HPDE6-E6E7 (cell line): Measurements from ENCODE around the gene SCT.
"Not testable (repeated sequence)": the region's sequence is repeated elsewhere in the genome, so short reads cannot be mapped to it uniquely, and the experiment has no call there.

Experiments
- DNase-seq: peaks from one replicate; pipeline ENCODE4 v3.0.0; 2011; ENCODE audit warnings: missing footprints; ENCODE audit errors: extremely low spot score

SCT gene, protein sequence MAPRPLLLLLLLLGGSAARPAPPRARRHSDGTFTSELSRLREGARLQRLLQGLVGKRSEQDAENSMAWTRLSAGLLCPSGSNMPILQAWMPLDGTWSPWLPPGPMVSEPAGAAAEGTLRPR

DNA sequence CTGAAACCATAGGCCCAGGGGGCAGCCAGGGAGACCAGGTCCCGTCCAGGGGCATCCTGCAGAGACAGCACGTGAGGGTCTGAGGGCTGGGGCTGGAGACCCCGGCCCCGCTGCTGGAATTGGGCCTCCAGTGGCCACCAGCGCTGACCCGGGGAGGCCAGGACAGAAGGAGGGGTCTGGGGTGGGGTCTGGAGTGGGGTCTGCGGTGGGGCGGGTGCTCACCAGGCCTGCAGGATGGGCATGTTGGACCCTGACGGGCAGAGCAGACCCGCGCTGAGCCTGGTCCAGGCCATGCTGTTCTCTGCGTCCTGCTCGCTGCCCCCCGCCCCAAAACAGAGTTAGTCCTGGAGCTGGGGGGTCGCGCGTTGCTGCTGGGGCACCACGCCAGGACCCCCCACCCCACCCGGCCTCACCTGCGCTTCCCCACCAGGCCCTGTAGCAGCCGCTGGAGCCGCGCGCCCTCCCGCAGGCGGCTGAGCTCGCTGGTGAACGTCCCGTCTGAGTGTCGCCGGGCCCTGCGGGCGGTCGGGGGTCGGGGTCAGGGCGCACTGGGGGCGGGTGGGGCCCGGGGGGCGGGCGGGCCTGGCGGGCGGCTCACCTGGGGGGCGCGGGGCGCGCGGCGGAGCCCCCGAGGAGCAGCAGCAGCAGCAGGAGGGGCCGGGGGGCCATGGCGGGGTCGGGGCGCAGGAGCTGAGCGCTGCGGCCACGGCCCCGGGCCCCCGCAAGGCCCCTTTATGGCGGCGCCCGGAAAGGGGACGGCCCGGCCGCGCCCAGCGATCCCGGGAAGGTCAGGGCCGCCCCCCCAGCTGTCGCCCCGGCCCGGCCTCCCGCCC lies at the start of gene SCT:
Gene SCT (minus strand): TSS at position 707 of the 833 bp plus-strand sequence. CDS start 38 bp downstream, at position 669.
- no peak for DNase-seq

DNA sequence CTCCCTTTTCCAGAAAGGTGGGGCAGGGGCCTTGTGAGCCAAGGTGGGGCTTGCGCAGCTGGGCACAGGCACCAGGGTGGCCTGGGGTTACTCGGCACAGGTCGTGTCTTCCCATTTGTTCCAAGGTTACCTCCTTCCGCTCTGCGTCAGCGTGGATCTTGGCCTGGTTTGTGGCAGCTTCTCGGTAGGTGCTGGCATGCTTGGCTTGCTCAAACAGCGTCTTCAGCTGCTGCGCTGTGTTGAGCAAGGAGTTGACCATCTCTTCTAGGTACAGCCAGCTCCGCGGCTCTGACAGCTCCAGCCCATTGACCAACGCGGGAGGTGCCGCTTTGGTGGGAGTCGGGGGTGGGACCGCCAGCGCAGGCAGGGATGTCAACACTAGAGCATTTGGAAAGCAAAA lies 47.4 kb upstream of the SCT start:
- DNase-seq: no peak

DNA sequence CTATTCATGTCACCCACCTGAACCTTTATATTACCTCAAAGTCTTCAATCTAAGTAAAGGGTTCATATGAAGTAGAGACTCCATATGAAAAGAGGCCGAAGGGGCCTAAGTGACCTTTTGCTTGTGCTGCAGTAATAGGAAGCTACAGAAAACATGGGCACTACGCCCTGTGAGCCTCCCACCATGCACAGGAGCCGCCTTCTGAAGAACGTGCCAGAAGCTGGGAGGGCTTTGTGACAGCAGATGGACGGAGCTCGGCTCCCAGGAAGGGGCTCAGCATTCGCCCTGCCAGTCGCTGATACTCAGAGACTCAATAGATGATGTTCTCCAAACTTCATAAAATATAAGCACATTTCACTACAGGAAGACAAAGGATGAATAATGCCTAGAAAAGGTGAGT lies 46.9 kb upstream of the SCT start:
- no peak for DNase-seq

DNA sequence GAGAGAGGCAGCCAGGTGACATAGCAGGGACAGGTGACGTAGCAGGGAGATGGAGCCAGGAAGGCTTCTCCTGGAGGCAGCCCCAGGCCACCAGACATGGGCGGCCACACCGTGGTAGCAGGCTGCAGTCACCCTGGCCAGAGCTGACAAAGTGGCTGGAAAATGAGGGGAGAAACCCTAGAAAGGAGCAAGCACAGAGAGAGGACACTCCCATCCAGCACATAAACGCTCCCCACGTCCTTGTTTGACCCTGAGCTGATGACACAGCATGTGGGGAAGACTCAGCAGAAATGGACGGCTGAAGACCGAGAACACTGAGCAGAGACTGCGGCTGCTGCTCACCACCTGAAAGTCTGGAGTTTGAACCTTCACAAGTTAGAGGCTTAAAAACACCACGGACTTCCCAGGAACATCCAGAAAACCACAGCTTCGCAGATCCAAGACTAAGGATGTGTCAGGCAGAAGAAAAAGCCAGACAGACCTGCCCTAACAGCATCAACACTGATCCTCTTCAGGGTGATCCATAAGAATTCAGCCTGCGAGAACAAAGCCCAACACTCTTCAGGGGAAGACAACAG lies 38.8 kb upstream of the SCT start:
- no peak for DNase-seq

DNA sequence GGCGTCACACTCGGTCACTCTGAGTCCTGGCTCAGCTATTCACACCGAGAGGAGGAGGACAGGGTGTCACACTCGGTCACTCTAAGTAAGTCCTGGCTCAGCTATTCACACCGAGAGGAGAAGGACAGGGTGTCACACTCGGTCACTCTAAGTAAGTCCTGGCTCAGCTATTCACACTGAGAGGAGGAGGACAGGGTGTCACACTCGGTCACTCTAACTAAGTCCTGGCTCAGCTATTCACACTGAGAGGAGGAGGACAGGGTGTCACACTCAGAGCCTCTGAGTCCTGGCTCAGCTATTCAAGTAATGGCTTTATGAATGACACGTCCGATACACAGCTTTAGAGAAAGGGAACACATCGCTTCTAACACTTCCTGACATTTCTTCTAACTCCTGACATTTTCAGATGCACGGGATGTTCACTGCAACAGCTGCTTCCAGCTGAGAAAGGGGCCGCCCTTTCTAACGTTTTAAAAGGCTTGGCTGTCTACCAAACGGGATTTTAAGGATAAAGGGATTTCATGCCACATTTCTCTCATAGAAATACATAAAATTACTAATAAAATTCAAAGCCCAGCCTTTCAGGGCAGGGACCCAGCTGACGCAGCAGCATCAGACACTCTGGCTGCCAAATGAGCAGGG lies 38.2 kb upstream of the SCT start:
- DNase-seq: no peak

DNA sequence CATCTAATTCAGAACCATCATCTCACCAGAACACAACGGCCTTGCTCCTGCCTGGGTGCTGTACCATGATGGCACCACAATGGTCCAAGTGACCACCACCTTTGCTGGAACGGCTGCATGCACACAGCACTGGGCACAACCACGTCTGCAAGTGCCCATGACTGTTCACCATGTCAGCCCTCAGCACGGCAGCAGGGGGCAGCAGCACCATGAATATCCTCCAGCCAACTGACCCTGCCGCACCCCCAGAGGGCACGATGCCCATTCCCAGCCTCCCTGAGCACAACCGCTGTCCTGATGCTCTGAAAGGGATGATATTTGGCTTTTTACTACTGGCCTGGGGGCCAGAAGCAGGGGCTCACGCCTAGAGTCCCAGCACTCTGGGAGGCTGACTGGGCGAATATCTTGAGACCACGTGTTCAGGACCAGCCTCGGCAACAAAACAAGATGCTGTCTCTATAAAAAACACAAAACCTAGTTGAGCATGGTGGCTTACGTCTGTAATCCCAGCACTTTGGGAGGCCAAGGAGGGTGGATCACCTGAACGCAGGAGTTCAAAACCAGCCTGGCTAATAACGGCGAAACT lies 35.8 kb upstream of the SCT start:
- DNase-seq: peak; percentile 63

DNA sequence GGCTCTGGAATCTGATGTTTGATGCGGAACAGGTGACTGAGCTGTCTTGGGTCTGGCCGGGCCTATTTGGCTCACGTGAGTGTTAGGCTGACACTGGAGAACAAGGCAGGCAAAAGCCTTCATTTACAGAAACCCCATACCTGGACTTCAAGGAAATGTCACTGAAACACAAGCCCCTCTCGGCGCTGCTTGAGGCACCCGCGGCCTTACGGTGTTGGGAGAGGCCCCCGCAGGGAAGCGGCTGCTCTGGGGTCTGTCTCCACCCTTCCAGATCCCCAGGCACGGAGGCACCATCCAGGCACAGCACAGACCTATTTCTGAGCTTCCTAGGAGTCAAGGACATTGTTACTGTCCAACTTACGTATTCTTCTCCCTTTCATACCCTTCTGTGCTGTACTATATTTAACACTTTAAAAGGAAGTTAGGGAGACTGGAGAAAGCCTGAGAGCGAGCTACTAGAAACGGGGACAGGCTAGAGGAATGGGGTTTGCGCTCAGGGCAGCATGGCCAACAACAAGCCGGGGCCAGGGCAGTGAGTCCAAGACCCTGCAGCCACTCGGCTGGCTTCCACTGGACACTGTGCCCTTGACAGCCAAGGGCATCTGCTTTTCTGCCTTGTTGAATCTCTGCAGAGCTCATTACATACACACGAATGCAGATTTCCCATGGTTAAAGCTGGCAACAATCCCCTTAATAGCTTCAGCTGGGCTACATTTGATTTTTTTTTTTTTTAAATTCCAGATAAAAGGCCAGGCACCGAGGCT lies 33.9 kb upstream of the SCT start:
- no peak for DNase-seq

DNA sequence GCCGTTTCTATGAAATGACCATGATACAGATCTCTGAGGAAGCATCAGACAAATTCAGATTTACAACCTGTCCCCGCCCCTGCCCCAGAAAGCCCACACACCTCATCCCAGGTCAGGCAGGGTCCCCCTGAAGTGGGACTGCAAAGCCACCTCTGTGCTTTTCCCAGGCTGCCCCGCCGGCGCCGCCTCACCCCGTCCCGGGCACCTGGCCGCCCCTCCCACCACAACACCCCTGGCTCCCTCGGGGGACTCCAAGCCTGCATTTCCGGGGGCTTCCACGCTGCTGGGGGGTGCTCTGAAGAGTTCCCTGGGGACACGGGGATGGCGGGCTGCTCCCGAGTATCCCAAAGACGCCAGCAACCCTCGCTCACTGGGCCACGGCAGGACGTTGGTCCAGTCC lies 33.3 kb upstream of the SCT start:
- DNase-seq: no peak

DNA sequence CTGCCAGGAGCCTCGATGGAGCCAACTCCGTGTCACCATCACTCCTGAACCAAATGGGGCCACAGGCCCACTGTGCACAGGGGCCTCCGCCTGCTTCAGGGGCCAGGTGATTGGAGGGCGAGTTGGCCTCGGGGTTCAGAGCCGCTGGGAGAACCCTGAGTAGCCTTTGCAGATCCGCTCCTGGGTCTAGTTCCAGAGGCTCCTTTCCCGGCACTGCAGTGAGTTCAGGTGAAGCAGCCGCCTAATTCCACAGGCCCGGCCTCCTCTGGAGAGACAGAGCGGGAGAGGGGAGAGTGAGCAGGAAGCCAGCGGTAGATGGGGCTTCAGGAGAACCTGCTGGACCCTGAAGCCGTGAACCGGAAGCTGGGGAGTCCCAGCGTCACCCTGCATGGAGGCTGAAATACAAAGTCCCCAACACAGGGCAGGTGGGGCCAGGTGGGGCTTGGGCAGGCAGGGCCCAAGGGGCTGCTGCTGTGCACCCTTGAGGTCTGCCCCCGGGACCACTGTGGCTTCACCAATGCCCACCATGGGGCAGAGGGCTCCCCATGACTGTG lies 32.6 kb upstream of the SCT start:
- DNase-seq: no peak

DNA sequence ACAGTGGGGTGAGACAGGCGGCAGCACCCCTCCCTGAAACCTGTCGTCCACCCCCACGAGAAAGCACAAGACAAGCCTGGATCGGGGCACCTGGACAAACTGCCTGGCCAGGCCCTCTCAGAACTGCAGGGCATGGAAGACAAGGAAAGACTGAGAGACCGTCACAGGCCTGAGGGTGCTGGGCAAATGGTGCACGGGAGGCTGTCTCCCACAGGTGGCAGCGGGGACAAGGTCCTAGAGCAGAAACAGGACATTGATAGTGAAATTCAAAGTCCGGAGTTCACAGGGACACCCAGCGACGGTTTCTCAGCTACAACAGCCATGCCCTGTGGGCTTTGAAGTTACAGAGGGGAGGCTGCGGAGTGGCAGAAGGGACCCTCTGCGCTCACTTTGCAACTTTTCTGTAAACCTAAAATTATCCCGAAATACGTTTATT lies 30.7 kb upstream of the SCT start:
- no peak for DNase-seq

DNA sequence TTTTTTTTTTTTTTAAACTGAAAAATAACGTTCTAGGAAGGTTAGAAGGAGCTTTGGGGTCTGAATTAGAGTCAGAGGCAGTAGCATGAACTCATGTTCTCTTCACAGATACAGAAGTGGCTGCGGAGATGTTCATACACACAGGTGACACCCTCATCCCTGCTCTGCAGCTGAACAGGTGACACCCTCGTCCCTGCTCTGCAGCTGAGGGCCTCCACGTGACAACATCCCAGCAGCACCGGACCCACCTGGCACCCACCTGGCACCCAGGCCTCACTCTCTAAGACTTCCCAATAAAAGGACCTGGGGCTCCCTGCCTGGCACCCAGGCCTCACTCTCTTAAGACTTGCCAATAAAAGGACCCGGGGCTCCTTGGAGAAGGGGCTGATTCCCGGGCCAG lies 29.9 kb upstream of the SCT start:
- DNase-seq: no peak

DNA sequence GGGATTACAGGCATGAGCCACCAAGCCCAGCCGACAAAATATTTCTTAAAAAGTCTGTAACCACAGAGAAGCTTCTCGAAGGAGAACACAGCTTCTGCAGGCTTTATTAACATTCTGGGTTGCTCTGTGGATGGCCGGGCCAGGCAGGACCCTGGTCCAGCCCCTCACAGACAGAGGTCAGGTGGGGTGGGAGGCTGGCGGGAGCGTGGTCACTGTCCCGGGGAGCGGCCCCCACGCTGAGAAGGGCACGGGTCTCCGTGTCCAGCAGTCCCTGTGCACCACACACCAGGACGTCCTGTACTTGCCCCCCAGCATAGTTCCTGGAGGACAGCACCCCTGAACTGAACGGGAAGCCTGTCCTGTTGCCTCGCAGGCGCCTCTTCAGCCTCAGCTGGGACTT lies 29.4 kb upstream of the SCT start:
- no peak for DNase-seq

DNA sequence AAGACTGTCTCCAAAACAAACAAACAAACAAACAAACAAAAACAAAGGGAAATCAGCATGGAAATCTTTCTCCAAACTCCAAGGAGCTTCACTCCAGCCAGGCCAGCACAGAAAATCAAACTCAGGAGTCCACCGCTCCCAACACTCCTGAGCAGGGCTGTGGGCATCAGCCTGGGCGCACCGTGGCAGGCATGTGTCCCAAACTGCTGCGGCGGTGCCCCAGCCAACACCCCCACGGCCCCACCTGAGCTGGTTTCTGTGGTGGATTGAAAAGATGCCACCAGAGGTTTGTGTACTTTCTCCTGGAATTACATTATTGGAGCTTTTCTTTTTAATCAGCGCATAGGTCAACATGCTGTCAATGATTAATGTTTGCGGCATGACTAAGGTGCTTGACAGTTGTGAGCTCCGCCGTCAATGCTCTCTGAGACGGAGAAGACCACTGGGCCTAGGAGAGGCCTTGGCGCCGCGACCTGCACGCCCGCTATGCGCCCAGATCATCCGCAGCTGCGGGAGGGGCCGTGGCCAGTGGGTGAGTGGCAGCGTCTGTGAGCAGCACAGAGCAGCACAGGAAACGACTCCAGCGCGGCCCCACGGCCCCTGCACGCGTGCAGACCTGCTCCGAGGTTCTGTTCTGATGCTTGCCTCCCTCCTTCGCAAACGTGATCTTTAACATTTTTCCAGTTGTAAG lies 28.2 kb upstream of the SCT start:
- no peak for DNase-seq

DNA sequence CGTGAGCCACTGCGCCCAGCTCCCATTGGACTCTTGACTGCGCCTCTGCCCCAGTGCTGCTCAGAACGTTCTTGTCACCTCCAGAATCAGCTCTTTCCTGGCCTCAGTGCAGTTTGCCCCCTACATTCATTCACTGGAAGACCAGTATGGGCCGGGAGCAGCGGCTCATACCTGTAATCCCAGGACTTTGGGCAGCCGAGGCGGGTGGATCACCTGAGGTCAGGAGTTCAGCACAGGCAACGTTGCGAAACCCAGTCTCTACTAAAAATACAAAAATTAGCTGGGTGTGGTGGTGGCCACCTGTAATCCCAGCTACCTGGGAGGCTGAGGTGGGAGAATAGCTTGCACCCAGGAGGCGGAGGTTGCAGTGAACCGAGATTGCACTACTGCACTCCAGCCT lies 27.5 kb upstream of the SCT start:
- DNase-seq: not testable (repeated sequence)

DNA sequence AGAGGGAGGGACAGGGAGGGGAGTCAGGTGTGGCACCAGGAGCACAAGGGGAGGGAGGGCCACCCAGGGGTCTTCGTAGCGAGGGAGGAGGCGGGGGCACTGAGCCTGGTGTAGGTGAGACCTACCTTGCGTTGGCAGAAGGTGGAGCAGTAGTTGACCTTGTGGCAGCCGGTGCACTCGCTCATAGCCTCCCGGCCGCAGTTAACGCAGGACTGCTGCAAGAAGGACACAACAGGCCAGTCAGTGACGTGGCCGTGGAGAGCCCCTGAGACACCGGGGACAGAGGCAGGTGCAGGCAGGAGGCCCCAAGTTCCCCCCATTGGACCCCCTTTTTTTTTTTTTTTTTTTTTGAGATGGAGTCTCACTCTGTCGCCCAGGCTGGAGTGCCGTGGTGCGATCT lies 26.9 kb upstream of the SCT start:
- no peak for DNase-seq

DNA sequence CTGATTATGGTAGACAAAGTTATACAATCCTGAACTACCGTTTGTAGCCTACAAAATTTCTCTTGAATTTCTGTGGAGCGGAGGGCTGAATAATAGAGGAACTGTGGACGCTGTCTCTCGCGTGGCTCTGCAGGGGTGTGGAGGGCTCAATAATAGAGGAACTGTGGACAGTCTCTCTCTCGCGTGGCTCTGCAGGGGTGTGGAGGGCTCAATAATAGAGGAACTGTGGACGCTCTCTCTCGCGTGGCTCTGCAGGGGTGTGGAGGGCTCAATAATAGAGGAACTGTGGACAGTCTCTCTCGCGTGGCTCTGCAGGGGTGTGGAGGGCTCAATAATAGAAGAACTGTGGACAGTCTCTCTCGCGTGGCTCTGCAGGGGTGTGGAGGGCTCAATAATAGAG lies 26.2 kb upstream of the SCT start:
- not testable (repeated sequence) for DNase-seq

DNA sequence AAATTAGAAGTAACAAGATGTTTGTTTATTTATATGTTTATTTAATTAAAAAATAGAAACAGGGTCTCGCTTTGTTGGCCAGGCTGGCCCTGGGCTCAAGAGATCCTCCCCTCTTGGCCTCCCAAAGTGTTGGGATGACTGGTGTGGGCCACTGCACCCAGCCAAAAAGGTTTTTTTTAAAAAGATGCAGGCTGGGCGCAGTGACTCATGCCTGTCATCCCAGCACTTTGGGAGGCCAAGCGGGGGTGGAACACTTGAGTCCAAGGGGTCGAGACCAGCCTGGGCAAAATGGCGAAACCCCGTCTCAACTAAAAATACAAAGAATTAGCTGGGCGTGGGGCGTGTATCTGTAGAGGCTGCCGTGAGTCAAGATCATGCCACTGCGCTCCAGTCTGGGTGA lies 23.5 kb upstream of the SCT start:
- DNase-seq: no peak

DNA sequence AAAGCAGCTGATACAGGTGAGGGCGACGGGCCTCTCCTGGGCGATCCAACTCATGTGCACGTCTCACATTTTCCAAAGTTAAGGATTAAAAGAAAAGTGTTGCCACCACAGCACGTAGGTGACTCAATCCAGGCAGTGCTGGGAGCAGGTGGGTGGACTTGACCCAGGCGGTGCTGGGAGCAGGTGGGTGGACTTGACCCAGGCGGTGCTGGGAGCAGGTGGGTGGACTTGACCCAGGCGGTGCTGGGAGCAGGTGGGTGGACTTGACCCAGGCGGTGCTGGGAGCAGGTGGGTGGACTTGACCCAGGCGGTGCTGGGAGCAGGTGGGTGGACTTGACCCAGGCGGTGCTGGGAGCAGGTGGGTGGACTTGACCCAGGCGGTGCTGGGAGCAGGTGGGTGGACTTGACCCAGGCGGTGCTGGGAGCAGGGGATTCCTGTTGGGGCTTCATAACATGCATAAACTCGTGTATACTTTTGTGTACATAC lies 20.7 kb upstream of the SCT start:
- not testable (repeated sequence) for DNase-seq

DNA sequence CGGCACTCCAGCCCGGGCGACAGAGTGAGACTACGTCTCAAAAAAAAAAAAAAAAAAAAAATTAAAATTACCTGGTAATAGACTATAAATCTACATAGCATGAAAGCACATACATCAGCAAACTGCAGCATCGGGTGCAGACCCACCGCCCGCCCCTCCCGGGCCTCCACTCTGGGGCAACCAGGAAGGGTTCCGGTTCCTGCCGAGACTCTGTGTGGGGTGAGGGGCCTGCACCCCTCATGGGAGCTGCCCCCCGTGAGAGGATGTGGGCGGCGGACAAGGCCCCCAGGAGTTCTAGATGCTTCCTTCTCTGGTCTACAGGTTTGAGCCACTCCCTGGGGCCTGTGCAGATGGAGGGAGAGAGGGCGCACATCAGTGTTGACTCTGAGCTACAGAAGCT lies 19.2 kb upstream of the SCT start:
- no peak for DNase-seq

DNA sequence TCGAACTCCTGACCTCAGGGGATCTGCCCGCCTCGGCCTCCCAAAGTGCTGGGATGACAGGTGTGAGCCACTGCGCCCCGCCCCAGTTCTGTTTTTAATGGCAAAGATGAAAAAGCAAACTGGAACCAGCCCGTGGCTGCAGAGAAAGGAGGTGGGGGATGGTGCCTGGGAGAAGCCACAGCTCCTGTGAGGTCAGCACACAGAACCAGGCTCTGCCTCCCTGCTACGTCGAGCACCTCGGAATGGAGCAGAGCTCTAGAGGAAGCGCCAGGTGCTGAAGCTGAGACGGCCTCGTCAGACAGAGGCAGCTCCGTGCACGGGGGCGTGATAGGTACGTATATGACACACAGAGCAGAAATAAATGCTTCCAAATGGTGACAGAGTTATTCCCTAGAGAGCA lies 18.6 kb upstream of the SCT start:
- DNase-seq: no peak
